ENCODE results near the gene KHDC4. TPM values are rescaled to one million over a fixed set of nuclear protein-coding genes. Genes with fewer than 3 reads are reported as not detected.

The KHDC4 gene
- total RNA-seq, 2 experiments from 2014 or later = 56.6 to 60.8 TPM

- ChIA-PET CTCF (no interaction called here), POLR2A (no interaction called here)
- H3K9me3 ChIP-seq (ENCODE audit: control insufficient read depth in 1 of 2, insufficient read depth in 1 of 2, low read length in 2 of 2) = no peaks in the 10 kb centered on the region
- H3K27ac ChIP-seq (ENCODE audit: low read depth in 1 of 2, low read length in 2 of 2) = no peak overlapping the region
- no peak for ATAC-seq (ENCODE audit: poor library complexity)
- intact Hi-C loops (cut with DNase I, micrococcal nuclease) = no loop called here
- H3K4me3 ChIP-seq (ENCODE audit: low read length) = no peak overlapping the region
- no peaks in the 10 kb centered on the region for H3K27me3 ChIP-seq (ENCODE audit: control insufficient read depth in 1 of 2, insufficient read depth in 2 of 2, low read length in 2 of 2)
- Mint-ChIP-seq H3K27me3 (no peaks in the 10 kb centered on the region), H3K4me1 (ENCODE audit: low read depth) (no peaks in the 10 kb centered on the region), H3K4me3 (no peak overlapping the region), H3K27ac (no peak overlapping the region), H3K9me3 (no peaks in the 10 kb centered on the region), H3K36me3 (ENCODE audit: low read depth) (no peaks in the 10 kb centered on the region)
- H3K36me3 ChIP-seq (ENCODE audit: insufficient read depth, low read length) = no peaks in the 10 kb centered on the region
- no peak for DNase-seq
- H3K4me1 ChIP-seq (ENCODE audit: insufficient read depth, low read length) = no peaks in the 10 kb centered on the region
- TF ChIP-seq CTCF (IDR thresholded peaks at IDR 0.05) = no peak
These were observed 60.4 kb downstream of the KHDC4 start for GRCh38 chr1:155873860-155874259.

- H3K27me3 ChIP-seq (ENCODE audit: control insufficient read depth in 1 of 2, insufficient read depth in 2 of 2, low read length in 2 of 2) = no peaks in the 10 kb centered on the region
- H3K4me3 ChIP-seq (ENCODE audit: low read length) = no peak overlapping the region
- no peak overlapping the region for H3K4me3 Mint-ChIP-seq
- H3K36me3 Mint-ChIP-seq (ENCODE audit: low read depth) = no peaks in the 10 kb centered on the region
- no peaks in the 10 kb centered on the region for H3K4me1 Mint-ChIP-seq (ENCODE audit: low read depth)
- no peak overlapping the region for H3K27ac Mint-ChIP-seq
- POLR2A ChIA-PET = interaction anchor here (0.7 to 1.0 kb wide), 3 partner anchors 16 to 644 kb away, joined by 3 read pairs; no protein-coding TSS in a partner anchor
- intact Hi-C loops (cut with DNase I, micrococcal nuclease) = no loop called here
- no peaks in the 10 kb centered on the region for H3K9me3 ChIP-seq (ENCODE audit: control insufficient read depth in 1 of 2, insufficient read depth in 1 of 2, low read length in 2 of 2)
- ATAC-seq (ENCODE audit: poor library complexity) = no peak
- no peaks in the 10 kb centered on the region for H3K9me3 Mint-ChIP-seq
- H3K4me1 ChIP-seq (ENCODE audit: insufficient read depth, low read length) = peaks cover 2% of the 10 kb centered on the region
- peaks cover 7% of the 10 kb centered on the region for H3K36me3 ChIP-seq (ENCODE audit: insufficient read depth, low read length)
- H3K27me3 Mint-ChIP-seq = no peaks in the 10 kb centered on the region
- DNase-seq = no peak
- H3K27ac ChIP-seq (ENCODE audit: low read depth in 1 of 2, low read length in 2 of 2) = no peak overlapping the region
- no peak for TF ChIP-seq CTCF (IDR thresholded peaks at IDR 0.05)
- CTCF ChIA-PET = no interaction called here
These were observed 61.7 kb downstream of the KHDC4 start for GRCh38 chr1:155872527-155872926.

GRCh38 chr1:155871390-155871789, 62.8 kb downstream of the KHDC4 start:
- Mint-ChIP-seq H3K9me3 (no peaks in the 10 kb centered on the region), H3K36me3 (ENCODE audit: low read depth) (no peaks in the 10 kb centered on the region), H3K4me1 (ENCODE audit: low read depth) (no peaks in the 10 kb centered on the region), H3K27me3 (no peaks in the 10 kb centered on the region), H3K27ac (no peak overlapping the region), H3K4me3 (no peak overlapping the region)
- ChIA-PET CTCF (interaction anchor here (1.1 kb wide), 1 partner anchor 14 kb away, joined by 3 read pairs; the partner anchor contains the start of gene GON4L), POLR2A (no interaction called here)
- Histone ChIP-seq H3K27ac (ENCODE audit: low read depth in 1 of 2, low read length in 2 of 2) (no peak overlapping the region), H3K4me1 (ENCODE audit: insufficient read depth, low read length) (peaks cover 2% of the 10 kb centered on the region), H3K9me3 (ENCODE audit: control insufficient read depth in 1 of 2, insufficient read depth in 1 of 2, low read length in 2 of 2) (no peaks in the 10 kb centered on the region), H3K27me3 (ENCODE audit: control insufficient read depth in 1 of 2, insufficient read depth in 2 of 2, low read length in 2 of 2) (no peaks in the 10 kb centered on the region), H3K36me3 (ENCODE audit: insufficient read depth, low read length) (peaks cover 7% of the 10 kb centered on the region), H3K4me3 (ENCODE audit: low read length) (no peak overlapping the region)
- no peak for ATAC-seq (ENCODE audit: poor library complexity)
- no peak for TF ChIP-seq CTCF (IDR thresholded peaks at IDR 0.05)
- no peak for DNase-seq
- intact Hi-C loops (cut with DNase I, micrococcal nuclease) = no loop called here
